CD4-positive, alpha-beta T cell treated with Interferon alpha-2 for 1 hour (primary cell): ENCODE data around the gene SYNE1.
"Not testable (repeated sequence)": the region's sequence is repeated elsewhere in the genome, so short reads cannot be mapped to it uniquely, and the experiment has no call there.

ENCODE experiments used
- DNase-seq, 2 donors: peaks; one replicate each; pipeline ENCODE4 v3.0.0-alpha.2; 2020 to 2022

The SYNE1 gene

GRCh38 chr6:152474354-152474753, 162.8 kb downstream of the SYNE1 start:
- DNase-seq = no peak

- DNase-seq = no peak
These were observed 164.8 kb downstream of the SYNE1 start for GRCh38 chr6:152472325-152472724.

- no peak for DNase-seq
These were observed 165.5 kb downstream of the SYNE1 start for GRCh38 chr6:152471456-152472265.

- DNase-seq = no peak
These were observed 174.0 kb downstream of the SYNE1 start for GRCh38 chr6:152463164-152463563.

DNA sequence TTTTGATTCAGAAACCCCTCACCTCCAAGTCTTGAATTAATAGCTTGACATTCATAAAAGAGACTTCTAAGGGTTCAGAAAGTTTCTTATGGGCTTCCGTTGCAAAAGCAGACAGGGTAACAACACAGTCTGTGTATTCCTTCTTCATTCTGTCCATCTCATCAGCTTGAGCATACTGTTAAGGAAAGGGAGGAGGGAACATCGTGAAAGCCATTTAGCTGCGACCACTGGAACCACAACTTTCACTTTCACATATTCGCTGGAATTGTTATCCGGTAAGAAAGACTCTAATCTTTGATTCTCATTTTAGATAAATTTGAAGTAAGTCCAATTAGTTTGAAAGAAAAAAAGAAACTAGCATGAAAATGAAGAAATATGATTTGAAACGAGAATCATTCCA, 174.4 kb downstream of the SYNE1 start:
- DNase-seq = no peak

DNA sequence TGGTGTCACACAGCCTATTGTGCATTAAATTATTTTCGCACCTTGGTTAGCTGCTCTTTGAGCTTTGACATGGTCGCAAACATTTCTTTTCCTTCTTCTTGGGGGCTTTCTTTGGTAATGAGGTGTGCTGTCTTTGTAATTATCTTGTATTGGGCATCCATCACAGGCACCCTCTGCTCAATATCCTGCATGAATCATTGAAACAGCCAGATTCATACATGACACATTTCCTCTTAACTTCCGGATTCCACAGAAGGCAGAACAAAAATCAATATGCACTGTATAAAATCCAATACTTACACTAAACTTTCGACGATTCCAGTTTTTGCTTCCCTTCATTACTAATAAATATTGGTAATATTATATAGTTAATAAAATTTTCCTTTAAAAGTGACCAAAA, 175.6 kb downstream of the SYNE1 start:
- no peak for DNase-seq

DNA sequence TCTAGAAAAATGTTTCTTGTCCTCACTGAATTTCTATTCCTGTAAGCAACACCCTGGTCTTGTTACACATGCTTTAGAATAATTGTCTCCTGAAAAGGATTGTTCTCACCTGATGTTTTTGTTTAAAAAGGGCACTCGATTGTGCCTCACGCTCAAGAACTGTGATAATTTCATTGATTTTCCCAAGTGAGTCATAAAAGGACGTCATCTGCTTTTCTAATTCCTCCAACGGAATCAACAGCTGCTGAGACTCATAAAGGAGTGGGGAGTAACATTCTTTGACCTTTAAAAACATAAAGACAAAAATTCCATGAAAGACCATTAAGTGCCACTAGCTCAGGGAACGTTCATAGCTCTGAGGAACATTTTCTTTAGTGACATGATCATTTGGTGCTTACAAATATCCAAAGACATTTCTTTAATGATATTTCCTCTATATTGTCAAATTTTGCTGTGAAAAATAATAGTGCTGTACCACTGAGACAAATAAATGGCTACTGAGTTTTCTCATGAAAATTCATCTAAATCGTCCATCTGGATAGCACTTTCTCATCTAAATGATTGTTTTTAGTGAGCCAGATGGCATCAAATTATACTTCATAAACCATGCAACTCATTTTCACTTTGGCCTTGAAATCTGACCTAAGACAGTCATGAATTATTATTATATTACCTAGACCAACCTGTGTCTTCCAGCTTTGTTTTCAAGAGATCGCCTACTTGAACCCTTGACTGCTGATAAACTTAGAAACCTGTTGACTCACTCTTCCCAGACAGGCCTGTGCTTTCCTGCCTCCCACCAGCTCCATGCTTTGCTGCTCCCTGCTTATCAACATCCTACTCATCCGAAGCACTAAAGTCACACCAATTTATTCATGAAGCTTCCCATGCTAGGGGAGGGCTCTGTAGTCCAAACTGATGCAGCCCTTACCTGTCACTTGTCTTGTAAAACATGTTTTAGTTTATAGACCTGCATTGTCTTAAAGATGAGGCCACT, 178.2 kb downstream of the SYNE1 start:
- no peak for DNase-seq

GRCh38 chr6:152457949-152458624, 179.1 kb downstream of the SYNE1 start:
- no peak for DNase-seq

GRCh38 chr6:152454003-152454402, 183.2 kb downstream of the SYNE1 start:
- no peak for DNase-seq

DNA sequence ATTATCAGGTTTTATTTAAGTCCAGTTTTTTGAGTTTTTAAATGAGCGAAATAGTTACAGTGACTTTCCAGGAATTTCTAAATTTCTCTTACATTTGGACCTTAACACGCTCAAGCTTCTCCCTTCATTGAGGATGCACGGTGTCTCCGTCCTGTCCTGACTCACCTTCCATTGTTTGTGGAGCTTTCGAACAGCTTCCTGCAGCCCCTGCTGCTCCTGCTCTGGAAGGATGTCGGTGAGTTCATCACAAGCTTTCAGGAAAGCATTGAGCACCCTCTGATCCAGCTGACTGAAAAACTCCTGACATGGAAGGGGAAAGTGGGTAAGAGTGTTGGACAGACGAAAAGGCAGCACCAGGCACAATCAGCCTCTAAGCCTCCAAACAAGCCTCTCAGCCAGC, 183.7 kb downstream of the SYNE1 start:
- no peak for DNase-seq

GRCh38 chr6:152452639-152453038, 184.5 kb downstream of the SYNE1 start:
- DNase-seq = no peak

DNA sequence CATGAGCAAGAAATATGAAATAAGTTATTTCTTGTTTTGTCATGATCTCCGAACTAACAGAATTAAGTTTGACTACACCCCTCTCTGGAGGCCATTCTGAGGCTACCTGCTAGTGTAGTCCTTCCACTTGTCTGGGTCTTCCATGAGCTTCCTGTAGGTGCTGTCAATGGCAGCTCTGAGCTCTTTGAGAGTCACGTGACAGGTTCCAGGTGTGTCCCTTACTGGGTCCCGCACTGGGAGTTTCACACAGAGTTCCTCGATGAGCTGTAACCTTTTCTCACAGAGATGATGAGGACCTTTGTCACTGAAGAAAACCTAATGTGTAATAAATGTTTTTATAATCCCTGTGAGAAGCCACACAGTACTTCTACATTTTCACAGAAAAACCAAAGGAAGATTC, 186.6 kb downstream of the SYNE1 start:
- no peak for DNase-seq

DNA sequence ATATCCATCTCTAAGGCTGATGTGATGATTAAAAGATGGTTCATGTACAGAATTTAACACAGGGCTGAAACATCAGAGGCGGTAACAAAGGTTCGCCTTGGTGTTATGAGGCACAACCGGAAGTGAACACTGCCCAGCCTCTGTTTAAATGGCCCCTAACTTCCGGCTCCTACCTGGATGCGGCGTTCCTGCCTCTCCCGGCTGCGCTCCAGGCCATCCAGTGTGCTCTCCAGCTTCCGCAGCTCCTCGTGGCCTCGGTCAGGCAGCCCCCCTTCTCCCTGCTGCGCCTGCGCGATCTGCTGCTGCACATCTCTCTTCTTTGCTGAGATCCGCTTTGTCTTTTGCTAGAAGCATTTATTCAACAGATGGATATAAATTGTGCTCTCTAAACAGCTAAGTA, 195.3 kb downstream of the SYNE1 start:
- no peak for DNase-seq

GRCh38 chr6:152435816-152436215, 201.3 kb downstream of the SYNE1 start:
- no peak for DNase-seq

- DNase-seq = no peak
These were observed 204.4 kb downstream of the SYNE1 start for GRCh38 chr6:152432758-152433157.

DNA sequence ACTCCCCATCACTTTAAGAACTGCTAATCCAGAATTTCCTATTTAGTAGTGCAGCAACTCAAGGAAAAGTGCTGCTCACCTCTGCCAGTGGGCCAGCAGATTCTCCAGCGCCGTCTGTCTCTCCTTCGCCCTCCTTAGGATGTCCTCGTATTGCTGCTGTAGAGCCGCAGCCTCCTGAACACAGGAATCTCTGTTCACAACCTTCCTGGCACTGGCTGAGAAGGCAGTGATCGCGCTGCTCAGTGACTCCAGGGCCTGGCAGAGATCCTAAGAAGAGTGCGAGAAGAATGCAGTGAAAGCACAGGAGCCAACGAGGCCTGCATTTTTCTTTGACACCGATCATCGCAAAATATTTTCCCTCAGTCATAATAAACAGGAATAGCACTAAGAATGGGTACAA, 209.0 kb downstream of the SYNE1 start:
- DNase-seq = no peak

DNA sequence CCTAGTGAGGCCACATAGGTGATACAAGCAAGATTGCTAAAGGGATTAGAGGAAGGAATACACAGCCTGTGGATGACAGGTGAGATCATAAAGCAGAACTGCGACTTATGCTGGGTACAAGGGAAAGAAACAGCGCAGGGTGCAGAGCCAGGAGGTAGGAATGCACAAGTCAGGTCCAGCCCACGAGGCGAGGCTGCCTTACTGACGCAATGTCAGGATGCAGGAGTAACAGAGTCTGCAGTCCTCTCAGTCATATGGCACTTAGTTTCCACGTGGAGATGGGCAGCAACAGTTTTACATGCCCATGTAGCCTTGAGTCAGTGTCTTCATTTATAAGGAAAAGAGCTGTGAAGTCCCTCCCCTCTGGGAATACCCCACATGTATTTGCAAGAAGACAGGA, 210.9 kb downstream of the SYNE1 start:
- no peak for DNase-seq

DNA sequence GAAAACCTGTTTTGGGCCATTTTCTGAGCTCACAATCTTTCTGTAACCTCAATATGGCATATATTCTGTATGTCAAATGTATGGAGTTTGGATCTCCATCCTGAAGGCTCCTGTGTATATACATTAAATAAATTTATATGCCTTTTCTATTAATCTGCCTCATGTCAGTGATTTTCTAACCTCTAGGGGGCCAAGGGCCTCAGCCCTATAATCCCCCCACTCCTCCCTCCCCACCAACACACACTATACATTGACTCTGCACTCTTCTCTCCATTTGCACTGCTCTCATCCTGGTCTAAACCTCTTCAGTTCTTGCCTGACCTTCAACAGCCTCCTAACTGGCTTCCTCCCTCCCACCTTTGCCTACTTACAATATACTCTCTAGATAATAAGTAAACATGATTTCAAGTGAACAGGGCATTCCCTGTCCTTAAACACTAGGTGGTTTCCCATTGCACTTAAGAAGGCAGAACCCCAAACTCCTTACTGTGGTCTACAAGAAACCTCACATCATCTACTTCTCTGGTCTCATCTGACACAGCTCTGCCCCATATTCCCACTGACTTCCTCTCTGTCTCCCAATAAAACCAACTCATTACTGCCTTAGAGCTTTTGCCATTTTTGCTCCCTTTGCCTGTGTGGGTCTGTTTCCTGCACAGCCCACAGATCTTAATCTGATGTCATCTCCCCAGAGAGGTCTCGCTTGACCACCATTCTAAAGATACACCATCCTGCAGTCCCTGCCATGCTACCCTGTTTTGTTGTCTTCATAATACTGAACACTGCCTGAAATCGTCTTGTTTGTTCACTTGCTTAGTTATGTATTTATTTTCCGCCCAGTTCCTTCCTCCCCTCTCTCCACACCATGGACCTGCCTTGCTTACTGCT, 213.7 kb downstream of the SYNE1 start:
- DNase-seq = no peak

DNA sequence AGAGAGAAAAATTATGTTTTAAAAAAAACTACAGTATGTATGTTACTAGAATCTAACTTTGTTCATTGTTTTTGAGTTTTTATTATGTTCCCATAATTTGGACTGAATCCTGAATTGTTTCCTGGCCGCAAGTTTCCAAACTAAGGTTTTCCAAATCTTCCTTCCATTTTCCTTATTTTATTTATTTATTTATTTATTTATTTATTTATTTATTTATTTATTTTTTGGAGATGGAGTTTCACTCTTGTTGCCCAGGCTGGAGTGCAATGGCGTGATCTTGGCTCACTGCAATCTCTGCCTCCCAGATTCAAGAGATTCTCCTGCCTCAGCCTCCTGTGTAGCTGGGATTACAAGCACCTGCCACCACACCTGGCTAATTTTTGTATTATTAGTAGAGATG, 215.7 kb downstream of the SYNE1 start:
- not testable (repeated sequence) for DNase-seq

DNA sequence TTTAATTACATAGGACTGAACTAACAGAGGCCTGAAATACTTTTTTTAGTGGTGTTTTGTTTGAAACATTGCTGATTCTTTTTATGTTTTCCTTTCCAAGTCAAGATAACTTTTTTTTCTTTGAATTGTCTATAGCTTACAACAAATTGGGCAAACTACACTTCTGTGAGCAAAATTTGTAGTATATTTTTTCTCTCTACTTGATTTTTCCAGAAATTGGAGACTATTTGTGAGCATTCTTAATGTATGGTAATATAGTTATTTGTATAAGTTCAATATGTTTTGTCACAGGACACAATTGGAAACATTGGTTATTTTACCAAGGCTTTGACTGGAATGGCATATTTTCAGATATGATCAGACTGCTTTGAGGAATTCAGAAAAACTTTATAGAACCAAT, 216.5 kb downstream of the SYNE1 start:
- DNase-seq = no peak

GRCh38 chr6:152418551-152418950, 218.6 kb downstream of the SYNE1 start:
- DNase-seq = no peak

DNA sequence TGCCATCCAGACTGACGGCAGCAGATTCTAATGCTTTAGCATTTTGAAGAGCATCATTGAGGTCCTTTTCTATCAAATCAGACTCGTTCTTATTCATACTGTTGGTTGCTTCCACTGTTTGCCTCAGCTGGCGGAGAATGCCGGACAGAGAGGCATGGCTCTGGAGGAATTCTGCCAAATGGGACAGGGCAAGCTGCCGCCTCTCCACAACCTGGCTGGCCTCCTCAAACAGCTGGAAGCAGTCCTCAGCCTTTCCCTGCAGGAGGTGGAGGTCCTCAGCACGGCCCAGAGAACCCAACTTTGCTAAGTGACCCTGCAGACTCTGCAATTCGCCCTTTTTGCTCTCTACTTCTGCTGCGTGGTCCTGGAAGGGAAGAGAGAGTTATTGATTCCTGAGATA, 220.5 kb downstream of the SYNE1 start:
- no peak for DNase-seq
